HEK293 (cell line): ENCODE measurements around the gene GPN1.

Source experiments
- CTCF ChIA-PET: fragments of 350-600 bp; formaldehyde crosslinking; extraction: SDS; loops from one replicate; lab custom pipeline; 2021; ENCODE audit warnings: antibody characterized with exemption; lab: Yijun Ruan, JAX
- POLR2A ChIA-PET: fragments of 300-600 bp; formaldehyde crosslinking; extraction: SDS; loops from one replicate; lab custom pipeline; 2020; ENCODE audit warnings: antibody characterized with exemption, inconsistent platforms; lab: Yijun Ruan, JAX
- H3K27ac ChIP-seq: fragments of 200-500 bp; sonication (Bioruptor generic); 2 replicates; pipeline ENCODE4 v1.5.1; 2014; ENCODE audit warnings: low read depth, low read length, control low read depth, inconsistent platforms; ENCODE audit errors: extremely low read depth
- H3K36me3 ChIP-seq, 2 experiments: fragments of 200-500 bp in 1 of 2; sonication (Bioruptor generic) in 1 of 2; 1 replicate in 1 of 2; 2 replicates in 1 of 2; pipeline ENCODE4 v1.5.1; 2014 to 2017; ENCODE audit warnings: inconsistent platforms in 2 of 2, low read length in 2 of 2; ENCODE audit not compliant: control insufficient read depth in 2 of 2, insufficient read depth in 1 of 2
- H3K4me1 ChIP-seq: fragments of 200-500 bp; sonication (Bioruptor generic); 2 replicates; pipeline ENCODE4 v1.5.1; 2014; ENCODE audit warnings: mild to moderate bottlenecking, low read length, inconsistent platforms; ENCODE audit not compliant: control insufficient read depth, insufficient read depth
- H3K4me3 ChIP-seq: 2 replicates; pipeline ENCODE4 v1.5.1; 2011; ENCODE audit warnings: low read depth, mild to moderate bottlenecking, control low read depth, low read length, moderate library complexity
- H3K9me3 ChIP-seq: fragments of 200-500 bp; sonication (Bioruptor generic); 2 replicates; pipeline ENCODE4 v1.5.1; 2014; ENCODE audit warnings: low read depth, low read length, inconsistent platforms; ENCODE audit not compliant: control insufficient read depth, insufficient read depth
- HOXA7 ChIP-seq: sonication (generic); formaldehyde crosslinking; IDR thresholded peaks from 2 replicates; pipeline ENCODE4 v1.8.1; 2022; ENCODE audit warnings: missing genetic modification reagents, borderline replicate concordance
- SALL2 ChIP-seq: fragments of 450-650 bp; formaldehyde crosslinking; IDR thresholded peaks from 2 replicates; pipeline ENCODE4 v1.5.0; 2017; ENCODE audit warnings: missing biosample characterization, mild to moderate bottlenecking, missing genetic modification characterization, borderline replicate concordance
- ZBTB17 ChIP-seq: fragments of 450-650 bp; formaldehyde crosslinking; IDR thresholded peaks from 2 replicates; pipeline ENCODE4 v1.5.1; 2016; ENCODE audit warnings: missing biosample characterization, missing genetic modification characterization
- ZBTB8A ChIP-seq: fragments of 450-650 bp; formaldehyde crosslinking; IDR thresholded peaks from 2 replicates; pipeline ENCODE4 v1.5.1; 2016; ENCODE audit warnings: missing biosample characterization, missing genetic modification characterization
- ZFP3 ChIP-seq: fragments of 450-650 bp; formaldehyde crosslinking; IDR thresholded peaks from 2 replicates; pipeline ENCODE4 v1.5.1; 2016; ENCODE audit warnings: low read depth, missing biosample characterization, missing genetic modification characterization
- ZNF112 ChIP-seq: fragments of 450-650 bp; formaldehyde crosslinking; IDR thresholded peaks from 2 replicates; pipeline ENCODE4 v1.5.0; 2017; ENCODE audit warnings: missing biosample characterization, missing genetic modification characterization
- ZNF114 ChIP-seq: fragments of 450-650 bp; formaldehyde crosslinking; IDR thresholded peaks from 2 replicates; pipeline ENCODE4 v1.5.0; 2017; ENCODE audit warnings: missing biosample characterization, missing genetic modification characterization
- ZNF138 ChIP-seq: fragments of 450-650 bp; formaldehyde crosslinking; IDR thresholded peaks from 2 replicates; pipeline ENCODE4 v1.5.1; 2016; ENCODE audit warnings: missing biosample characterization, missing genetic modification characterization, borderline replicate concordance
- ZNF202 ChIP-seq: fragments of 450-650 bp; formaldehyde crosslinking; IDR thresholded peaks from 2 replicates; pipeline ENCODE4 v1.5.1; 2016; ENCODE audit warnings: missing biosample characterization, missing genetic modification characterization, borderline replicate concordance
- ZNF302 ChIP-seq: fragments of 450-650 bp; formaldehyde crosslinking; IDR thresholded peaks from 2 replicates; pipeline ENCODE4 v1.5.1; 2016; ENCODE audit warnings: missing biosample characterization, missing genetic modification characterization, low read depth
- ZNF571 ChIP-seq: fragments of 450-650 bp; formaldehyde crosslinking; IDR thresholded peaks from 2 replicates; pipeline ENCODE4 v1.5.0; 2017; ENCODE audit warnings: missing biosample characterization, missing genetic modification characterization
- ZNF621 ChIP-seq: fragments of 450-650 bp; formaldehyde crosslinking; IDR thresholded peaks from 2 replicates; pipeline ENCODE4 v1.5.1; 2017; ENCODE audit warnings: missing biosample characterization, missing genetic modification characterization
- ZNF624 ChIP-seq: fragments of 450-650 bp; formaldehyde crosslinking; IDR thresholded peaks from 2 replicates; pipeline ENCODE4 v1.5.1; 2017; ENCODE audit warnings: missing biosample characterization, missing genetic modification characterization
- ZNF658 ChIP-seq: fragments of 450-650 bp; formaldehyde crosslinking; IDR thresholded peaks from 2 replicates; pipeline ENCODE4; 2016; ENCODE audit warnings: missing biosample characterization, missing genetic modification characterization
- ZNF776 ChIP-seq: fragments of 450-650 bp; formaldehyde crosslinking; IDR thresholded peaks from 2 replicates; pipeline ENCODE4 v1.5.0; 2017; ENCODE audit warnings: missing biosample characterization, missing genetic modification characterization, borderline replicate concordance
- ZXDB ChIP-seq: fragments of 450-650 bp; formaldehyde crosslinking; IDR thresholded peaks from 2 replicates; pipeline ENCODE4 v1.5.1; 2016; ENCODE audit warnings: missing biosample characterization, missing genetic modification characterization
- TF ChIP-seq, protein P1 (sequence below): fragments of 450-650 bp; formaldehyde crosslinking; IDR thresholded peaks from 2 replicates; pipeline ENCODE4 v1.5.1; 2016; ENCODE audit warnings: missing biosample characterization, missing genetic modification characterization
- TF ChIP-seq, protein P2 (sequence below): fragments of 450-650 bp; formaldehyde crosslinking; IDR thresholded peaks from 2 replicates; pipeline ENCODE4 v1.5.1; 2016; ENCODE audit warnings: missing biosample characterization, missing genetic modification characterization
- TF ChIP-seq, protein P3 (sequence below): fragments of 450-650 bp; formaldehyde crosslinking; IDR thresholded peaks from 2 replicates; pipeline ENCODE4 v1.5.1; 2017; ENCODE audit warnings: missing biosample characterization, missing genetic modification characterization
- TF ChIP-seq, protein P4 (sequence below): fragments of 450-650 bp; formaldehyde crosslinking; IDR thresholded peaks from 2 replicates; pipeline ENCODE4 v1.5.1; 2016; ENCODE audit warnings: missing biosample characterization, missing genetic modification characterization
- TF ChIP-seq, protein P5 (sequence below): fragments of 450-650 bp; formaldehyde crosslinking; conservative IDR thresholded peaks from 2 replicates; pipeline ENCODE4 v1.5.1; 2016; ENCODE audit warnings: low read depth, missing biosample characterization, missing genetic modification characterization
- TF ChIP-seq, protein P6 (sequence below): fragments of 450-650 bp; formaldehyde crosslinking; IDR thresholded peaks from 2 replicates; pipeline ENCODE4 v1.5.1; 2017; ENCODE audit warnings: missing biosample characterization, missing genetic modification characterization

The GPN1 gene

DNA sequence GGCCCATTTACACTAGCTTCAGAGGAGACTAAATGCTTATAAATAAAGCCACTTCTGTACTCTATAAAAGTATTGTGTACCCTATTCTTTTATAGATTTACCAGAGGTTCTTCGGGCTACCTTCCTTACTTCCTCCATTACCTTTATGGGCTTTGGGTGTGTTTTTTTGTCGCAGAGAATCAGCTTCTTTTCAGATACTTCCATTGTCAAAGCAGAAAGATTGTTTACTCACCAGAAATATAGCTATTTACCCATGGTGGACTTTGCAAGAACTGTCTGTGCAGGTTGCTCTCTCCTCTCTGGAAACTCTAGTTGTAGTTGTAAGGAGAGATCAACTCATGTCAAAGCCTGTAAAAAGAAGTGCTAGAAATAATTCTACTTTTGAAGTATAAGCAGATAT, 14.9 kb upstream of the GPN1 start:
- ChIA-PET CTCF (no interaction called here), POLR2A (no interaction called here)
- H3K27ac ChIP-seq: no peak overlapping the region
- TF ChIP-seq, protein P1, sequence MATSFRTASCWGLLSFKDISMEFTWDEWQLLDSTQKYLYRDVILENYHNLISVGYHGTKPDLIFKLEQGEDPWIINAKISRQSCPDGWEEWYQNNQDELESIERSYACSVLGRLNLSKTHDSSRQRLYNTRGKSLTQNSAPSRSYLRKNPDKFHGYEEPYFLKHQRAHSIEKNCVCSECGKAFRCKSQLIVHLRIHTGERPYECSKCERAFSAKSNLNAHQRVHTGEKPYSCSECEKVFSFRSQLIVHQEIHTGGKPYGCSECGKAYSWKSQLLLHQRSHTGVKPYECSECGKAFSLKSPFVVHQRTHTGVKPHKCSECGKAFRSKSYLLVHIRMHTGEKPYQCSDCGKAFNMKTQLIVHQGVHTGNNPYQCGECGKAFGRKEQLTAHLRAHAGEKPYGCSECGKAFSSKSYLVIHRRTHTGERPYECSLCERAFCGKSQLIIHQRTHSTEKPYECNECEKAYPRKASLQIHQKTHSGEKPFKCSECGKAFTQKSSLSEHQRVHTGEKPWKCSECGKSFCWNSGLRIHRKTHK (tag by site-specific recombination): no peak
- TF ChIP-seq ZNF202 (tag by site-specific recombination) (no peak), SALL2 (tag by site-specific recombination) (no peak), ZBTB17 (tag by site-specific recombination) (no peak)
- TF ChIP-seq, protein P2, sequence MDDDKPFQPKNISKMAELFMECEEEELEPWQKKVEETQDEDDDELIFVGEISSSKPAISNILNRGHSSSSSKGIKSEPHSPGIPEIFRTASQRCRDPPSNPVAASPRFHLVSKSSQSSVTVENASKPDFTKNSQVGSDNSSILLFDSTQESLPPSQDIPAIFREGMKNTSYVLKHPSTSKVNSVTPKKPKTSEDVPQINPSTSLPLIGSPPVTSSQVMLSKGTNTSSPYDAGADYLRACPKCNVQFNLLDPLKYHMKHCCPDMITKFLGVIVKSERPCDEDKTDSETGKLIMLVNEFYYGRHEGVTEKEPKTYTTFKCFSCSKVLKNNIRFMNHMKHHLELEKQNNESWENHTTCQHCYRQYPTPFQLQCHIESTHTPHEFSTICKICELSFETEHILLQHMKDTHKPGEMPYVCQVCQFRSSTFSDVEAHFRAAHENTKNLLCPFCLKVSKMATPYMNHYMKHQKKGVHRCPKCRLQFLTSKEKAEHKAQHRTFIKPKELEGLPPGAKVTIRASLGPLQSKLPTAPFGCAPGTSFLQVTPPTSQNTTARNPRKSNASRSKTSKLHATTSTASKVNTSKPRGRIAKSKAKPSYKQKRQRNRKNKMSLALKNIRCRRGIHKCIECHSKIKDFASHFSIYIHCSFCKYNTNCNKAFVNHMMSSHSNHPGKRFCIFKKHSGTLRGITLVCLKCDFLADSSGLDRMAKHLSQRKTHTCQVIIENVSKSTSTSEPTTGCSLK: no peak
- TF ChIP-seq, protein P3, sequence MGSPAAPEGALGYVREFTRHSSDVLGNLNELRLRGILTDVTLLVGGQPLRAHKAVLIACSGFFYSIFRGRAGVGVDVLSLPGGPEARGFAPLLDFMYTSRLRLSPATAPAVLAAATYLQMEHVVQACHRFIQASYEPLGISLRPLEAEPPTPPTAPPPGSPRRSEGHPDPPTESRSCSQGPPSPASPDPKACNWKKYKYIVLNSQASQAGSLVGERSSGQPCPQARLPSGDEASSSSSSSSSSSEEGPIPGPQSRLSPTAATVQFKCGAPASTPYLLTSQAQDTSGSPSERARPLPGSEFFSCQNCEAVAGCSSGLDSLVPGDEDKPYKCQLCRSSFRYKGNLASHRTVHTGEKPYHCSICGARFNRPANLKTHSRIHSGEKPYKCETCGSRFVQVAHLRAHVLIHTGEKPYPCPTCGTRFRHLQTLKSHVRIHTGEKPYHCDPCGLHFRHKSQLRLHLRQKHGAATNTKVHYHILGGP (tag by site-specific recombination): no peak
- H3K4me1 ChIP-seq: no peaks in the 10 kb centered on the region
- no peaks in the 10 kb centered on the region for H3K9me3 ChIP-seq
- no peak overlapping the region for H3K4me3 ChIP-seq
- peaks cover 57 to 64% of the 10 kb centered on the region in 2 experiments for H3K36me3 ChIP-seq

DNA sequence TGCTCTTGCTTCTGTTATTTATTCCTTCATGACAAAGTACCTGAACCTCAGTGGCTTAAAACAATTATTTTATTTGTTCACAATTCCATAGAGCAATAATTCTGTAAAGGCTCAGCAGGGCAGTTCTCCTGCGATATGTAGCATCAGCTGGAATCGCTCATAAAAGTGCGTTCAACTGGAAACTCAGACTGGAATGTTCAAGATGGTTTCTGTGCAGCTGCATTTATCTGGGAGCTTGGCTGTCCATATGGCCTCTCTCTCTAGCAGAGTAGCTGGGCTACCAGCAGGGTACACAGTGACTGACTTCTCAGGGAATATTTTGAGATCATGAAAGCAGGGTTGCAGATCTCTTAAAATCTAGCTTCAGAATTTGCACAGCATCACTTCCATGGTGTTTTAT, 13.5 kb upstream of the GPN1 start:
- Histone ChIP-seq H3K36me3 (peaks cover 58 to 69% of the 10 kb centered on the region in 2 experiments), H3K4me1 (no peaks in the 10 kb centered on the region), H3K9me3 (no peaks in the 10 kb centered on the region), H3K27ac (no peak overlapping the region), H3K4me3 (no peak overlapping the region)
- CTCF ChIA-PET: interaction anchor here (0.6 kb wide), 2 partner anchors 137 to 217 kb away, joined by 3 to 4 read pairs; no protein-coding TSS in a partner anchor
- POLR2A ChIA-PET: no interaction called here
- TF ChIP-seq ZNF138 (tag by site-specific recombination) (no peak), ZXDB (tag by site-specific recombination) (no peak), ZNF658 (tag by site-specific recombination) (no peak), ZNF624 (tag by site-specific recombination) (no peak), HOXA7 (CRISPR knock-in tag) (no peak), ZNF571 (tag by site-specific recombination) (no peak), ZNF776 (tag by site-specific recombination) (no peak), ZFP3 (tag by site-specific recombination) (no peak), ZBTB8A (tag by site-specific recombination) (no peak), ZNF621 (tag by site-specific recombination) (no peak), ZNF114 (no peak), ZNF112 (tag by site-specific recombination) (no peak), ZNF302 (tag by site-specific recombination) (no peak)
- TF ChIP-seq, protein P4, sequence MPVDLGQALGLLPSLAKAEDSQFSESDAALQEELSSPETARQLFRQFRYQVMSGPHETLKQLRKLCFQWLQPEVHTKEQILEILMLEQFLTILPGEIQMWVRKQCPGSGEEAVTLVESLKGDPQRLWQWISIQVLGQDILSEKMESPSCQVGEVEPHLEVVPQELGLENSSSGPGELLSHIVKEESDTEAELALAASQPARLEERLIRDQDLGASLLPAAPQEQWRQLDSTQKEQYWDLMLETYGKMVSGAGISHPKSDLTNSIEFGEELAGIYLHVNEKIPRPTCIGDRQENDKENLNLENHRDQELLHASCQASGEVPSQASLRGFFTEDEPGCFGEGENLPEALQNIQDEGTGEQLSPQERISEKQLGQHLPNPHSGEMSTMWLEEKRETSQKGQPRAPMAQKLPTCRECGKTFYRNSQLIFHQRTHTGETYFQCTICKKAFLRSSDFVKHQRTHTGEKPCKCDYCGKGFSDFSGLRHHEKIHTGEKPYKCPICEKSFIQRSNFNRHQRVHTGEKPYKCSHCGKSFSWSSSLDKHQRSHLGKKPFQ (tag by site-specific recombination): no peak
- TF ChIP-seq, protein P5, sequence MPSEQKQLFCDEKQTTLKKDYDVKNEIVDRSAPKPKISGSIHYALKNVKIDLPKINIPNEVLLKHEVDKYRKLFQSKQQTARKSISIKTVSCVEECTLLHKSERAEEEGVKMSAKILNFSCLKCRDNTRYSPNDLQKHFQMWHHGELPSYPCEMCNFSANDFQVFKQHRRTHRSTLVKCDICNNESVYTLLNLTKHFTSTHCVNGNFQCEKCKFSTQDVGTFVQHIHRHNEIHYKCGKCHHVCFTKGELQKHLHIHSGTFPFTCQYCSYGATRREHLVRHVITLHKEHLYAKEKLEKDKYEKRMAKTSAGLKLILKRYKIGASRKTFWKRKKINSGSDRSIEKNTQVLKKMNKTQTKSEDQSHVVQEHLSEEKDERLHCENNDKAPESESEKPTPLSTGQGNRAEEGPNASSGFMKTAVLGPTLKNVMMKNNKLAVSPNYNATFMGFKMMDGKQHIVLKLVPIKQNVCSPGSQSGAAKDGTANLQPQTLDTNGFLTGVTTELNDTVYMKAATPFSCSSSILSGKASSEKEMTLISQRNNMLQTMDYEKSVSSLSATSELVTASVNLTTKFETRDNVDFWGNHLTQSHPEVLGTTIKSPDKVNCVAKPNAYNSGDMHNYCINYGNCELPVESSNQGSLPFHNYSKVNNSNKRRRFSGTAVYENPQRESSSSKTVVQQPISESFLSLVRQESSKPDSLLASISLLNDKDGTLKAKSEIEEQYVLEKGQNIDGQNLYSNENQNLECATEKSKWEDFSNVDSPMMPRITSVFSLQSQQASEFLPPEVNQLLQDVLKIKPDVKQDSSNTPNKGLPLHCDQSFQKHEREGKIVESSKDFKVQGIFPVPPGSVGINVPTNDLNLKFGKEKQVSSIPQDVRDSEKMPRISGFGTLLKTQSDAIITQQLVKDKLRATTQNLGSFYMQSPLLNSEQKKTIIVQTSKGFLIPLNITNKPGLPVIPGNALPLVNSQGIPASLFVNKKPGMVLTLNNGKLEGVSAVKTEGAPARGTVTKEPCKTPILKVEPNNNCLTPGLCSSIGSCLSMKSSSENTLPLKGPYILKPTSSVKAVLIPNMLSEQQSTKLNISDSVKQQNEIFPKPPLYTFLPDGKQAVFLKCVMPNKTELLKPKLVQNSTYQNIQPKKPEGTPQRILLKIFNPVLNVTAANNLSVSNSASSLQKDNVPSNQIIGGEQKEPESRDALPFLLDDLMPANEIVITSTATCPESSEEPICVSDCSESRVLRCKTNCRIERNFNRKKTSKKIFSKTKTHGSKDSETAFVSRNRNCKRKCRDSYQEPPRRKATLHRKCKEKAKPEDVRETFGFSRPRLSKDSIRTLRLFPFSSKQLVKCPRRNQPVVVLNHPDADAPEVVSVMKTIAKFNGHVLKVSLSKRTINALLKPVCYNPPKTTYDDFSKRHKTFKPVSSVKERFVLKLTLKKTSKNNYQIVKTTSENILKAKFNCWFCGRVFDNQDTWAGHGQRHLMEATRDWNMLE (tag by site-specific recombination): no peak
- TF ChIP-seq, protein P6, sequence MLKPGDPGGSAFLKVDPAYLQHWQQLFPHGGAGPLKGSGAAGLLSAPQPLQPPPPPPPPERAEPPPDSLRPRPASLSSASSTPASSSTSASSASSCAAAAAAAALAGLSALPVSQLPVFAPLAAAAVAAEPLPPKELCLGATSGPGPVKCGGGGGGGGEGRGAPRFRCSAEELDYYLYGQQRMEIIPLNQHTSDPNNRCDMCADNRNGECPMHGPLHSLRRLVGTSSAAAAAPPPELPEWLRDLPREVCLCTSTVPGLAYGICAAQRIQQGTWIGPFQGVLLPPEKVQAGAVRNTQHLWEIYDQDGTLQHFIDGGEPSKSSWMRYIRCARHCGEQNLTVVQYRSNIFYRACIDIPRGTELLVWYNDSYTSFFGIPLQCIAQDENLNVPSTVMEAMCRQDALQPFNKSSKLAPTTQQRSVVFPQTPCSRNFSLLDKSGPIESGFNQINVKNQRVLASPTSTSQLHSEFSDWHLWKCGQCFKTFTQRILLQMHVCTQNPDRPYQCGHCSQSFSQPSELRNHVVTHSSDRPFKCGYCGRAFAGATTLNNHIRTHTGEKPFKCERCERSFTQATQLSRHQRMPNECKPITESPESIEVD (tag by site-specific recombination): no peak
